Stimulated activated CD8-positive, alpha-beta memory T cell treated with anti-CD3 and anti-CD28 coated beads, Interleukin-4, amount 100 ng/mL, for 4 hours (primary cell): ENCODE measurements around the gene MED17.
"Not testable (repeated sequence)": the region's sequence is repeated elsewhere in the genome, so short reads cannot be mapped to it uniquely, and the experiment has no call there.

Source experiments
- DNase-seq, 2 donors: peaks; one replicate each; pipeline ENCODE4 v3.0.0-alpha.2; 2020; ENCODE audit warnings: low read depth in 2 of 2, low spot score in 1 of 2

MED17 gene

GRCh38 chr11:93757301-93757700, 26.8 kb upstream of the MED17 start:
- DNase-seq: no peak

- DNase-seq: no peak
These were observed 25.9 kb upstream of the MED17 start for GRCh38 chr11:93757924-93758865.

- DNase-seq: not testable (repeated sequence)
These were observed 25.0 kb upstream of the MED17 start for GRCh38 chr11:93759123-93759522.

GRCh38 chr11:93761910-93762309, 22.2 kb upstream of the MED17 start:
- no peak for DNase-seq

GRCh38 chr11:93765551-93765950, 18.5 kb upstream of the MED17 start:
- DNase-seq: no peak

- no peak for DNase-seq
These were observed 17.6 kb upstream of the MED17 start for GRCh38 chr11:93766504-93766903.

GRCh38 chr11:93767018-93767417, 17.1 kb upstream of the MED17 start:
- no peak for DNase-seq

GRCh38 chr11:93770160-93770559, 13.9 kb upstream of the MED17 start:
- no peak for DNase-seq

GRCh38 chr11:93772123-93772522, 12.0 kb upstream of the MED17 start:
- no peak for DNase-seq

- DNase-seq: no peak
These were observed 11.0 kb upstream of the MED17 start for GRCh38 chr11:93773045-93773477.

- no peak for DNase-seq
These were observed 10.4 kb upstream of the MED17 start for GRCh38 chr11:93773601-93774200.

GRCh38 chr11:93774560-93774959, 9.5 kb upstream of the MED17 start:
- DNase-seq: not testable (repeated sequence)

GRCh38 chr11:93775289-93775688, 8.8 kb upstream of the MED17 start:
- DNase-seq: no peak

- no peak for DNase-seq
These were observed 720 bp upstream of the MED17 start for GRCh38 chr11:93783362-93783761.

GRCh38 chr11:93783765-93784144, 327 bp upstream of the MED17 start:
- DNase-seq: no peak

GRCh38 chr11:93784935-93785360, 866 bp downstream of the MED17 start:
- DNase-seq: no peak

- no peak for DNase-seq
These were observed 7.4 kb downstream of the MED17 start for GRCh38 chr11:93791493-93791892.

- DNase-seq: no peak
These were observed 12.6 kb downstream of the MED17 start for GRCh38 chr11:93796441-93797231.

- DNase-seq: no peak
These were observed 17.3 kb downstream of the MED17 start for GRCh38 chr11:93801366-93801765.

GRCh38 chr11:93804879-93805278, 20.8 kb downstream of the MED17 start:
- DNase-seq: no peak

- DNase-seq: no peak
These were observed 23.9 kb downstream of the MED17 start for GRCh38 chr11:93807980-93808379.

GRCh38 chr11:93813974-93814373, 29.9 kb downstream of the MED17 start:
- DNase-seq: no peak
